Endothelial cell of umbilical vein (primary cell): ENCODE data around the gene KRT8. TPM values are rescaled to one million over a fixed set of nuclear protein-coding genes. Genes with fewer than 3 reads are reported as not detected.
"Not testable (repeated sequence)": the region's sequence is repeated elsewhere in the genome, so short reads cannot be mapped to it uniquely, and the experiment has no call there.

Experiments
- BruUV-seq: library from RNA; stranded (reverse); fragments of 400-500 nt; replicated peaks from 2 replicates; lab custom pipeline; 2021; lab: Mats Ljungman, UMichigan
- CTCF ChIA-PET: fragments of 300-600, 350-600 bp; sonication (Branson Sonifier 250); formaldehyde crosslinking; loops from one replicate; lab custom pipeline; 2021; ENCODE audit warnings: antibody characterized with exemption, inconsistent platforms; lab: Charles Lee
- POLR2A ChIA-PET: fragments of 300-600, 350-600 bp; sonication (Branson Sonifier 250); formaldehyde crosslinking; loops from one replicate; lab custom pipeline; 2021; ENCODE audit warnings: antibody characterized with exemption, inconsistent platforms; lab: Charles Lee
- DNase-seq: peaks from one replicate; pipeline ENCODE4 v3.0.0-alpha.2; 2011; ENCODE audit warnings: low read depth, low spot score
- FAIRE-seq: peaks from 2 replicates; lab custom pipeline; 2011; peaks lifted over from hg19 to GRCh38; lab: Jason Lieb, UNC
- H2AFZ ChIP-seq: 2 replicates; pipeline ENCODE4 v1.6.0; 2012; ENCODE audit warnings: low read depth, low read length, control low read depth, inconsistent platforms
- H3K27ac ChIP-seq: 2 replicates; pipeline ENCODE4 v1.5.1; 2011; ENCODE audit warnings: low read depth, mild to moderate bottlenecking, control low read depth, low read length, moderate library complexity; ENCODE audit not compliant: insufficient read depth
- H3K27me3 ChIP-seq, 2 experiments: 2 replicates each; pipeline versions ENCODE4 v1.6.0 to v1.6.1; 2011; ENCODE audit warnings: low read length in 2 of 2, mixed read lengths in 1 of 2; ENCODE audit not compliant: control insufficient read depth in 2 of 2, insufficient read depth in 2 of 2
- H3K36me3 ChIP-seq, 2 experiments: 2 replicates in 1 of 2; 3 replicates in 1 of 2; pipeline ENCODE4 v1.5.1; 2011; ENCODE audit warnings: low read length in 2 of 2, mild to moderate bottlenecking in 1 of 2, moderate library complexity in 1 of 2; ENCODE audit not compliant: control insufficient read depth in 2 of 2, insufficient read depth in 2 of 2; ENCODE audit errors: extremely low read depth in 1 of 2
- H3K4me1 ChIP-seq: 3 replicates; pipeline ENCODE4 v1.5.1; 2011; ENCODE audit warnings: mild to moderate bottlenecking, low read length; ENCODE audit not compliant: control insufficient read depth, insufficient read depth; ENCODE audit errors: extremely low read depth
- H3K4me2 ChIP-seq: 2 replicates; pipeline ENCODE4 v1.6.1; 2011; ENCODE audit warnings: low read length, control low read depth, mixed read lengths; ENCODE audit not compliant: insufficient read depth
- H3K4me3 ChIP-seq, 3 experiments: fragments of 200-600 bp in 1 of 3; sonication (generic), shearing (Covaris generic) in 1 of 3; replicated peaks in 1 of 3; 2 replicates each; pipeline ENCODE4 v1.5.1; 2011 to 2016; ENCODE audit warnings: control low read depth in 3 of 3, low read length in 3 of 3, mild to moderate bottlenecking in 2 of 3, inconsistent platforms in 1 of 3, low read depth in 1 of 3, moderate library complexity in 1 of 3; ENCODE audit not compliant: insufficient read depth in 1 of 3
- H3K79me2 ChIP-seq: 2 replicates; pipeline ENCODE4 v1.6.0; 2012; ENCODE audit warnings: low read length, inconsistent platforms; ENCODE audit not compliant: control insufficient read depth, insufficient read depth
- H3K9ac ChIP-seq: replicated peaks from 2 replicates; pipeline ENCODE3; 2011; ENCODE audit warnings: low read length, control low read depth; ENCODE audit not compliant: insufficient read depth; ENCODE audit errors: extremely low read depth
- H3K9me1 ChIP-seq: replicated peaks from 3 replicates; pipeline ENCODE4 v1.6.0; 2011; ENCODE audit warnings: mild to moderate bottlenecking, low read length; ENCODE audit not compliant: control insufficient read depth, insufficient read depth; ENCODE audit errors: extremely low read depth
- H3K9me3 ChIP-seq: replicated peaks from 2 replicates; pipeline ENCODE4 v1.5.1; 2012; ENCODE audit warnings: low read length, inconsistent platforms; ENCODE audit not compliant: control insufficient read depth, insufficient read depth
- H4K20me1 ChIP-seq: replicated peaks from 2 replicates; pipeline ENCODE3; 2011; ENCODE audit warnings: mild to moderate bottlenecking, low read length; ENCODE audit not compliant: control insufficient read depth, insufficient read depth; ENCODE audit errors: extremely low read depth
- CTCF ChIP-seq, 2 donors: IDR thresholded peaks; 1 replicate in 1 of 2; 2 replicates in 1 of 2; pipeline ENCODE4 v1.5.1; 2011; ENCODE audit warnings: low read length in 2 of 2, mild to moderate bottlenecking in 2 of 2, moderate library complexity in 2 of 2, control low read depth in 1 of 2, inconsistent platforms in 1 of 2, low read depth in 1 of 2; ENCODE audit not compliant: insufficient read depth in 1 of 2; ENCODE audit errors: extremely low read depth in 1 of 2
- EZH2 ChIP-seq: IDR thresholded peaks from 2 replicates; pipeline ENCODE4 v1.6.1; 2012; ENCODE audit warnings: borderline replicate concordance, low read depth, mild to moderate bottlenecking, moderate library complexity, low read length, inconsistent platforms; ENCODE audit not compliant: severe bottlenecking
- FOS ChIP-seq: IDR thresholded peaks from 2 replicates; pipeline ENCODE4 v1.6.1; 2011; ENCODE audit warnings: mild to moderate bottlenecking, low read length, moderate library complexity, borderline replicate concordance; ENCODE audit not compliant: insufficient read depth
- GATA2 ChIP-seq: IDR thresholded peaks from 2 replicates; pipeline ENCODE4 v1.7.0; 2011; ENCODE audit warnings: low read depth, mild to moderate bottlenecking, moderate library complexity, mixed read lengths, low read length; ENCODE audit not compliant: insufficient read length, insufficient read depth
- JUN ChIP-seq: IDR thresholded peaks from 2 replicates; pipeline ENCODE4 v1.6.1; 2011; ENCODE audit warnings: borderline replicate concordance, low read depth; ENCODE audit not compliant: insufficient read length, insufficient read depth
- MAX ChIP-seq: IDR thresholded peaks from 2 replicates; pipeline ENCODE4 v1.6.1; 2011; ENCODE audit not compliant: insufficient read depth, insufficient read length
- MYC ChIP-seq: IDR thresholded peaks from one replicate; pipeline ENCODE4 v1.6.1; 2011; ENCODE audit warnings: mild to moderate bottlenecking, low read depth, low read length
- POLR2A ChIP-seq: IDR thresholded peaks from 2 replicates; pipeline ENCODE4 v1.6.1; 2012; ENCODE audit warnings: low read depth, mild to moderate bottlenecking, control low read depth, low read length
- POLR2AphosphoS5 ChIP-seq: IDR thresholded peaks from 2 replicates; pipeline ENCODE4 v1.6.1; 2012; ENCODE audit warnings: low read depth, mild to moderate bottlenecking, control low read depth, low read length, moderate library complexity; ENCODE audit not compliant: insufficient read depth
- dilution Hi-C: fragments of 300-500 bp; cut with MboI; formaldehyde crosslinking; loops from one replicate; pipeline ENCODE4 v1.15.0; 2019; ENCODE audit warnings: low sequenced_read_pairs; ENCODE audit not compliant: extremely low pct_ligation_motif_present
- intact Hi-C: fragments of 100-400 bp; cut with micrococcal nuclease; formaldehyde crosslinking; loops from one replicate; pipeline ENCODE4 v1.10.0; 2022
- polyA plus RNA-seq, 4 experiments: library from polyadenylated mRNA; depleted of rRNA in 3 of 4; stranded (reverse) in 3 of 4; unstranded in 1 of 4; fragments of >200 nt; gene quantifications; 2 replicates each; pipeline versions ENCODE4 v1.2.1 to v1.2.3, GENCODE V29; 2011 to 2012; ENCODE audit warnings: missing spikeins in 1 of 4
- total RNA-seq: library from RNA; stranded (reverse); gene quantifications from 2 replicates; pipeline ENCODE4 v1.2.3, GENCODE V29; 2021

KRT8 gene
- total and polyA plus RNA-seq, 2 donors (not counting 3 experiments of a cell fraction or from before 2014, with no cell fraction given), result 23.5 to 31.7 TPM

- Histone ChIP-seq H3K9me1 (no peaks in the 10 kb centered on the region), H3K4me2 (no peak overlapping the region), H4K20me1 (no peaks in the 10 kb centered on the region), H3K9ac (no peak overlapping the region), H3K36me3 (no peaks in the 10 kb centered on the region), H3K4me3 (no peak overlapping the region), H2AFZ (peak overlapping the region; percentile 42), H3K27me3 (no peaks in the 10 kb centered on the region), H3K9me3 (no peaks in the 10 kb centered on the region), H3K79me2 (no peaks in the 10 kb centered on the region), H3K27ac (no peak overlapping the region), H3K4me1 (no peaks in the 10 kb centered on the region)
- CTCF ChIA-PET, result interaction anchor here (0.7 to 12.2 kb wide), 41 partner anchors 10 to 738 kb away, joined by 3 to 921 read pairs (median 9); partner anchors contain the start of genes EIF4B, KRT18 and KRT8
- POLR2A ChIA-PET, result interaction anchor here (0.7 to 1.2 kb wide), 2 partner anchors 41 to 88 kb away, joined by 3 to 7 read pairs; no protein-coding TSS in a partner anchor
- dilution Hi-C loops (loop anchor here (25.0 kb wide), 1 partner anchor 103 kb away; no protein-coding TSS in a partner anchor), intact Hi-C loops (loop anchor here (1.0 kb wide), 4 partner anchors 41 to 97 kb away; partner anchors contain the start of gene KRT18)
- DNase-seq (peak; percentile 60), FAIRE-seq (peak; percentile 66)
- no peak for TF ChIP-seq JUN
- TF ChIP-seq EZH2, result no peak
- no peak for TF ChIP-seq POLR2A
- no peak for TF ChIP-seq MYC
- TF ChIP-seq FOS, result no peak
- TF ChIP-seq CTCF (IDR thresholded peaks at IDR 0.05; ENCODE audit: extremely low read depth in 1 of 2, insufficient read depth in 1 of 2, low read depth in 1 of 2, low read length in 2 of 2), result peak; percentile 89 to 92
- TF ChIP-seq MAX, result no peak
- no peak for TF ChIP-seq GATA2
- TF ChIP-seq POLR2AphosphoS5, result no peak
- BruUV-seq, result no TSS peak
These were observed 20.2 kb downstream of the KRT8 start for GRCh38 chr12:52884526-52885293.

- H3K36me3 ChIP-seq, H2AFZ ChIP-seq, H3K4me2 ChIP-seq, DNase-seq, H3K27ac ChIP-seq, H3K9me1 ChIP-seq, H3K79me2 ChIP-seq, H3K4me1 ChIP-seq, H3K4me3 ChIP-seq, FAIRE-seq, H3K9me3 ChIP-seq, BruUV-seq, H3K27me3 ChIP-seq, H4K20me1 ChIP-seq, H3K9ac ChIP-seq: not testable (repeated sequence)
- ChIA-PET POLR2A (interaction anchor here (0.6 kb wide), 1 partner anchor 734 kb away, joined by 6 read pairs; no protein-coding TSS in a partner anchor), CTCF (interaction anchor here (0.6 to 12.2 kb wide), 42 partner anchors 9 to 857 kb away, joined by 3 to 921 read pairs (median 5); partner anchors contain the start of genes KRT7 and KRT85)
- intact Hi-C loops (loop anchor here (1.0 kb wide), 3 partner anchors 101 to 728 kb away; no protein-coding TSS in a partner anchor), dilution Hi-C loops (loop anchor here (25.0 kb wide), 1 partner anchor 107 kb away; no protein-coding TSS in a partner anchor)
These were observed 24.4 kb downstream of the KRT8 start for GRCh38 chr12:52880499-52880898.
